ENCODE data around the gene ANO6.

ANO6 gene

GRCh38 chr12:45281994-45282393 lies 66.1 kb downstream of the ANO6 start:
- no peak for DNase-seq (ENCODE audit: low spot score)

DNA sequence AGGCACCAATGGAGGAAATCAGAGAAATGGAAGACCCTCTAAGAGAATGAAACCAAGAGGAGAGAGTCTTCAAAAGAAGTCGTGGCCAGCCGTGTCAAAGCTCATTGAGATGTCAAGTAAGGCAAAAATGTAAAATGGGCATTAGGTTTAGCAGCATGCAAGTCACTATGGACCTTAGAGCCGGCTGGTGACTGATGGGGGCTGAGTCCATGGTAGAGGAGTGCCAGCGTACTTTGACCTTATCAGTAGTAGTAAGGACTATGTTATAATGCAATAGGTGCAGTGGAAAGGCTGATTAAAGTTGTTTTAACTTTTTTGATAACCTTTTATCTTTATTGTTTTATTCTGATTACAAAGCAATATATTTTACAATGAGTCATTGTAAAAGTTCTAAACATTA lies 66.5 kb downstream of the ANO6 start:
- DNase-seq (ENCODE audit: low spot score) = no peak

DNA sequence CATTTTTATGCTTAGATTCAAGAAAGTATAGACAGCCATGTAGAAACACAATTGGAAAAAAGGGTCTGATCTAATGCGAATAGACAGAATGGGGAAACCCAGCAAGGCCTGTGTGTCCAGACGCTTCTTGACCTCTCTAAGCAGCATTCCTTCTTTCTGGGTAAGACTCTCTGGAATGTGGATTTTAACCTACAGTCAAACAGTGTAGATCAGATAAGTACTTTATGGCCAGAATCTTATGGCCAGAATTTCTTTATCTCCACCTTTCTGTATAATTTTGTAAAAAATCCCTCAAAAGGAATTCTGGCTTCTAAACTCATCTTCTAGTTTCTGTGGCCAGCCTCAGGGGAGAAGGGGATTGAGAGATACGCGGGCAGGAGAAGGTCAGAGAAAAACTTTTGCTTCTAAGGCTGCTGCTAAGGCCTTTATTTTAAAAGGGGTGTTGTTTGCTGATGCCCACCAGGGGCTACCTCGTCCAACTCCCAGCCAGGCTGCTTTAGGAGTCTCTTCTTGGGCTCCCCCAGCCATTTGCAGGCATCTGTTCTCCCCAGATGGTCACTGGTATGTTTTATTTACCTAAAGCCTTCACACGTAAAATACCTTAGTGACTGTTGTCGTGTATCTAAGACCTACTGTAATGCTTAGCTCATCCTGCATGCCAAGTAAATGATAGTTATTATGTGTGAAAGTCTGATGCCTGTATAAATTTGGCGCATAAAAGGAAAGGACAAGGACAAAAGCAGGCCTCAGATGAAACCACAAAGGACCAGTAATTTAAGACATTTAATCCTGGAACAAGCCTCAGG lies 68.4 kb downstream of the ANO6 start:
- DNase-seq (ENCODE audit: low spot score) = no peak

DNA sequence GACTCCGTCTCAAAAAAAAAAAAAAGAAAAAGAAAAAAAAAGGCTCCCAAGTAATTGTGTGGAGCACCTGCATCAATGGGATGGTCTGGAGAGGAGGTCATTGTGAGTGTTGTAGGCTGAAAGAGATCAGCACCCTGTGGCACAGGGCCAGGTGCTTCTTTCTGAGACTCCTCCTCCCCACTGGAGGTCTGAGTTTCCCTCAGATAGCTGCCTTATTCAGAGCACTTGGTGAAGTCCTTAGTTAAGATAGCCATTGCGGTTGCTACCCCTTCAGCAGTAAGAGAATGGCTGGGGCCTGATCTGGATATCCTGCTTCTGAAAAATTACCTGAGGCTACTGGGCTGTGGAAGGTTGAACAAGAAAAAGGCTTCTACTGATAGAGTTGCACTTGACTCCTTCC lies 69.8 kb downstream of the ANO6 start:
- DNase-seq (ENCODE audit: low spot score) = no peak

- no peak for DNase-seq (ENCODE audit: low spot score)
Measured at GRCh38 chr12:45286621-45287020, 70.7 kb downstream of the ANO6 start.

DNA sequence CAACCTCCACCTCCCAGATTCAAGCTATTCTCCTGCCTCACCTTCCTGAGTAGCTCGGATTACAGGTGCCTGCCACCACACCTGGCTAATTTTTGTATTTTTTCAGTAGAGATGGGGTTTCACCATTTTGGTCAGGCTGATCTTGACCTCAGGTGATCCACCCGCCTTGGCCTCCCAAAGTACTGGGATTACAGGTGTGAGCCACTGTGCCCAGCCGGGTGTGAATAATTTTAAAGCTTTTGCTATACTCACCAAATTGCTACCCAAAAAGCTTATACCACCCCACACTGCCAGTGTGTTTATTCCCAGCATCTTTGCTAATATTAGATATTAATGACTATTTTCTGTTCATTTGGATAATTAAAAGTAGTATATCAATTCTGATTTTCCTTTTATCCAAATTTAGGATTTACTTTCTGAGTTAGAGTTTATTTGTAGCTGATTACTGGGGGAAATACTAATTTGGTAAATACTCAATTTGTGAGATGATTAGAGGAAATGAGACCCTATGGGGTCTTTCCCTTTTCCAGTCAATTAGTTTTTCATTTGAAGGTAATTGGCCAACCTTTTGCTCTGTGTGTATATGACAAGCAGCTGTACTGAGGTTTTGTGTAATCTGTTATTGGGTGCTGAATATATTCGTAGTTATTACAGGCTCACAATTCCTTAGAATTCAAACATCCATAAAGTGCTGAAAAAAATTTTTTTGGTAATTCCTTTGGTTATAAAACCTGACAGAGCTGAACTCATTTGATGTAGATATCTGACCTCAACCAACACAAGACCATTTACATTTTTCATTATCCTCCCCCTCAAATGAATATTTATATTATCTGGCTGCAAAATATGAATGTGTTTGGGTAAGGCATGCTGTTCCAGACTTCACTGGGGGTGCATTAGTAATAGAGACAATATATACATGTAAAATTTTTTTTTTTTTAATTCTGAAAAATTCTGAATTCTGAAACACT lies 73.6 kb downstream of the ANO6 start:
- DNase-seq (ENCODE audit: low spot score) = no peak

DNA sequence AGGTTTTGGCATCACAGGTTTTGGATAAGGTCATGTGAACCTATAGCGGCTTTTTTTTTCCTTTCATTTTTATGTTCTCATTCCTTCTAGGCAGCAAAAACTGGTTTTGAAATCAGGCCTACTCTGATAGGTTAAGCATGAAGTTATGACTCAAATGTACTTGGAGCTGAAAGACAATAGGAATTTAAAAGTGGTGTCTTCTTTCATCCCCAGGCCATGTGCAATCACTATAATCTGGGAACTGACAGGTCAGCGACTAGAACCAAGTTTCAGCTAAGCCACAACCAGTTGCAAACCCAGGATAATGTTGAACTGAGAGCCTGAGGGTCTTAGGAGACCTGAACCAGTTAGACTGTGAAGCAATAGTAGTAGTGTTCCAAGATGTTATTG lies 74.3 kb downstream of the ANO6 start:
- no peak for DNase-seq (ENCODE audit: low spot score)

DNA sequence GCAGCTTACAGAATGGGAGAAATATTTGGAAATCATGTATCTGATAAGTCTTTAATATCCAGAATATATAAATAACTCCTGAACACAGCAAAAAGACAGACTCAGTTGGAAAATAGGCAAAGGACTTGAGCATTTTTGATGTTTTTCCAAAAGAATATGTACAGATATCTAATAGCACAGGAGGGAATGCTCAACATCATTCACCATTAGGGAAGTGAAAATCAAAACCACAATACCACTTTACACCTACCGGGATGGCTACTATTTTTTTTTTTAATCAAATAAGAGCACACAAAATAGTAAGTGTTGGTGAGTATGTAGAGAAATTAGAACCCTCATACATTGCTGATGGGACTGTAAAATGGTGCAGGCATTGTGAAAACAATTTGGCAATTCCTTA lies 75.6 kb downstream of the ANO6 start:
- no peak for DNase-seq (ENCODE audit: low spot score)

DNA sequence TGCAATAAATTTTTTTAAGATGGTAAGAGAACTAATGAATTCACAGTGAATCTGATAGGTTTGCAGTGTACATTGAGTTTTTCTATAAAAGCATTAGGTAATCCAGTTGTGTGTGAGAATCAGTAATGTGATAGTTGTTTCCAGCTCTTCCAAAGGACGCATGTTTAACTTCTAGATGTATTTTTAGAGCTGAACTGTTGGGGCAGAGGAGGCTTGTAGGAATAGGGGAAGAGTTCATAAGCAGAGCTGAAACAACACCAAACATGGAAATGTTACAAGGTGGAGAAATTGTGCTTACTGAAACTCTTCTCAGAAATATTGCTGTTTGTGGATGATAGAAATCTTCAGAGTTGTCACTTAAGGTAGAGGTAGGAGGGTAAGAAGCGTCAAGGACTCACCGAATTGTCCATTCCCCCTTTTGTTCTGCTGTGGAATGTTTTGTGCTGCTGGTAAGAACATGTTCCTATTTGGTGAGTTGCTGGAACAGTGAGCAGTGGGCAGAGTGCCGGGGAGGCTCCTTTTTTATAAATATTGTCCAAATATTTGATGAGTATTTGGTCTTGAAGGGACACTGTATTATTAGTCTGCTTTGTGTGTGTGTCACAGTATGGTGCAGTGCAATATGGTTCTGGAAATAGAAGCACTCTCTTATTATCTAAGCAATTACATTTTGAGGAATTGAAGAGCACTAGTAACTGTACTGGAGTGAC lies 76.7 kb downstream of the ANO6 start:
- no peak for DNase-seq (ENCODE audit: low spot score)

GRCh38 chr12:45294906-45295305 lies 79.0 kb downstream of the ANO6 start:
- no peak for DNase-seq (ENCODE audit: low spot score)

DNA sequence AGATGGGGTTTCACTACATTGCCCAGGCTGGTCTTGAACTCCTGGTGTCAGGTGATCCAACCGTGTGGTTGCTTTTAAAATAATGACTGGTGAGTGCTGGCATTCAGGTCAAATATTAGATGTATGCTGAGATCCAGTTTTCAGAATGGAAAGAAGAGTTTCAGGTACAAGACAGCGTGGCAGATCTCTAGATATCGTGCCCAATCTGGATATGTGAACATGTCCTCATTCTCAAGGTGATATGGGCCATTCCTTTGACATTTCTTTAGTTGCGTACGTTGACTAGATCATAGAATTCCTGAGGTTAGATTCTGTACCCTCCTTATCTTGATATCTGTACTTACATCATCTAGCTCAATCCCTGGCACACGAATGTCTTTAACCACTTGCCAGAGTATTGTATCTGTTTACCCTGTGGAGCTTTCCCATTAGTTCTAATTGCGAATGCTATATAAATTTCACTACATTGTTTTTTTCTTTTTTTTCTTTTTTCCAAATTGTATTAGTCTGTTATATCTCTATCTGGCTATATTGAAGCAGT lies 80.2 kb downstream of the ANO6 start:
- no peak for DNase-seq (ENCODE audit: low spot score)

DNA sequence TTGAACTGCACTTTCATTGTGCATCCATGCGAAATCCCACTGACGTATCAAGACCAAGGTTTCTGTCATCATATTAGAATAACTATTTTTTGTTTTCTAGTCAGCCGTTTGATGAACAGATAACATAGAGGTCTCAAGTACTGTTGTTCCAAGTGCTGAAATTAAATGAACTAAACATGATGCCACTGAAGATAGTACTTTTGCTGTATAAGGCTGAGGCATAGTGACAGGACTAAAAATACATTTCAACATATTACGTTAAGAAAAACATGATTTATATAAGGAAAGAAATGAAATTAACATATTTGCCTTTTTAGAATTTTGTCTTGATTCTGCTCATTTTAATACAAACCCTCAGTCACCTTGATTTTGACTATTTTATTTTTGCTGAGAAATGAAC lies 82.2 kb downstream of the ANO6 start:
- no peak for DNase-seq (ENCODE audit: low spot score)

GRCh38 chr12:45298721-45299692 lies 83.1 kb downstream of the ANO6 start:
- DNase-seq (ENCODE audit: low spot score) = no peak

DNA sequence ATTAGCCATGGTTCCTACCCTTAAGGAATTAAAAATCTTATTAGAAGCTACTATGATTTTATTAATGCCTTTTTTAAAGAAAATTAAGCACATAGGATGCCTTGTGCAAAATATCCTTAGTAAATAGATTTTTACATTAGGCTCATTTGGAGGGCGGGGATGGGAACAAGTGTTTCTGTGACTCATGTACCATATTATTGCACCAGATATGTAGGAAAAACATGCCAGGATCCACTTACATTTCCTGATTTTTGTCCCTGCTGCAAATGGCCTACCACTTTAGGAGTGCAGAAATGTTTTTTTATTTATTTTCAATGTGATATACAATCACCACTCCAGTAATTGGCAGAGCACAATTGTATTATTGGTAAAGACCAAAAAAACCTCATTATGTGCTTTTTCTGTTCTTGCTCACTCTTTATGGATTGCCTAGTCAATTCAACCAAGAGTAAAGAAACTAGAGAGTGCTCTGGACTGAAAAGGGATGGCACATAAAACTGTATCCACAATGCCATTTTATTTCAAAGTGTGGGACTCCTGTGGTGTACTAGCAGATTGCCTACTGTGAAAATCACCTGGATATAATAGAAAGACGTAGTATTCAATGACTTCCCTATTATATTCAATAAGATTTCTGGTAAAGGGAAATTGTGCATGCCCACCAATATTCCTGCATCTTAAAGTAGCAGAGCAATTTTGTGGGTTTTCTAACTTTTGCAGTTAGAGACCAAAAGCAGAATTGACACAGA lies 86.9 kb downstream of the ANO6 start:
- no peak for DNase-seq (ENCODE audit: low spot score)

DNA sequence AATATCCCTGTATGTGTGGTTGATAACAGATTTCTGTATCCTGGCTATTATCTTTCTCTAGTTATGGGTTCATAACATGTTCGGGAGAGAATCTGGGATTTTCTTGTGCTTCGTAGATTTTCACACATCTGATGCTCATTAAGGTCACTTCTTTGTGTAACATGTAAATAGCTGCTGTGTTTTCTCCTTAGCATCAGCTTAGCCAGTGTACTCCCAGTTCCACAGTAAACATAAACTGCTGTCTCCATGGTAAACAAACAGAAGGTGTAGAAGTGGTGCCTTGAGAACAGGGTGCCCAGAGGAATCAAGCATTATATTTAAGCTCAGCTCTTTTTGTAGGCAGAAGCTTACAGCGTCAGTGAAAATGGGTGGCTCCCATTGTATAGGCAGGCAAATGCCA lies 88.0 kb downstream of the ANO6 start:
- DNase-seq (ENCODE audit: low spot score) = no peak

GRCh38 chr12:45304514-45305178 lies 88.8 kb downstream of the ANO6 start:
- no peak for DNase-seq (ENCODE audit: low spot score)

DNA sequence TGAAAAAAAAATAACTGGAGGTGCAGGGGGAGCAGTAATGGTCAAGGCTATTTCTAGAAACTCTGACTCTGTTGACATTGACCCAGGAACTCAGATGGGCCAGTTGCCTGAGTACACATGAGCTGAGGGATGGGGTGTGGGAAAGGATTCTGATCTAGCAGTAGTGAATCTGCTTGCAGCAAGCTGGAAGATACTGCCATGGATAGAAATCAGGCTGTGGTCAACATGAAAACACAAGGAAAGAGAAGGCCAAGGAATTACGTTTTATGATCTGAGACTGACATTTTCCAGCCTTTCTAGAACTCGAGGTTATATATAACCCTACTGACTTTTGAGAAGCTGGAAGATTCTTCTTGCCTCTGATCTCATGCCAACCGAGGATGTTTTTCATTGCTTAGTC lies 90.0 kb downstream of the ANO6 start:
- DNase-seq (ENCODE audit: low spot score) = no peak

DNA sequence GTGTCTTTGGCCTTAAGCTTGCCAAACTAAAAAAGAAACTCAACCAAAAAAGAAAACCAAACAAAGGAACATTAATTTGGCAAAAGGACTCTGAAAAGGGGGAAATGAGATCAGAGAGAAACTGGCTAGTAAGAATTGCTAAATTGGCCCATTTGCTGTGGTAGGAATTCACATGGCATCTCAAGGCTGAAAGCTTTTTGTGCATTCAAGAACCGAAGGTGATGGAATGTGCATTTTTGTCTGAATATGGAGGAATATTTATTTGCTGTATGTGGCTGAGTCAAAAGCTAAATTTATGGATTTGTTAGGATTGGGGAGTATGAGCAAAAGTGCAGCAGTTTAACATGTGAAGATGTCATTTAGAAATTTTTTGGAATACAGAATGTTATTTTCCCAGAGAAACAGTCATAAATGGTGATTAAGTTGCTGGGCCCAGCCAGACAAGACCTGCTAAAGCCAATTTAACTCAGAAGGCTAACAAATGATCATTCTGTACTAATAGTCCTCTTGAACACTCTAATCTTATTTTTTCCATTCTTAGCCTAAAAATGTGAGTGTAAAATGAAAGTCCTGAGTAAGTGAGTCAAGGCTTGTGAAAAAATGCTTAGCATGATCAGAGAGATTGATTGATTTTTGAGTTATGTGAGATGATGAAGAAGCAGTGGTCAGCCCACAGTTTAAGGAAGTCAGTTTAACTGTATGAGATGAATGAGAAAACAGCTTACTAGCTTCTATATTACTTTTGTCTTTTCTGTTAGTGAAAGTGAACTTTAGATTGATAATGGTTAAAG lies 94.1 kb downstream of the ANO6 start:
- no peak for DNase-seq (ENCODE audit: low spot score)

DNA sequence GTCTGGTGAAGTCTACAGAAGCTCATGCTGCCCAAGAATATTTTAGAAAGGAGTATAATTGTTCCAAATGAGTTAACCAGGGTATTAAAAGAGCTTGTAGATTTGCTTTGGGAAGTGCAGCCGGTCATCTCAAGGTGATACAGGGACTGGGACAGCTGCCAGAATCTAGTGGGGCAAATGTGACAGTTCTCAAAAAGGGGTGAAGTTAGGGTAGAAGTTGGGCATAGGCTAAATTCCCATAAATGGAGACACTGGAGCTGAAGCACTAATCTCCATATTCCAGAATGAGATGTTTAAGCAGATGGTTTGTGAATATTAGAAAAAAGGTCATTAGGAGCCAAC lies 94.7 kb downstream of the ANO6 start:
- DNase-seq (ENCODE audit: low spot score) = no peak

All from hematopoietic multipotent progenitor cell treated with erythropoietin and hydrocortisone succinate and interleukin-3 and kit ligand, for 15 days (in vitro differentiated cells).